ENCODE results near the gene ZFP36L1. TPM values are rescaled to one million over a fixed set of nuclear protein-coding genes. Genes with fewer than 3 reads are reported as not detected.
A peak's percentile ranks its signal among the peaks of the same experiment; 100 is the strongest.

The ZFP36L1 gene
- total RNA-seq, 1 experiment from 2014 or later, result 304 TPM

DNA sequence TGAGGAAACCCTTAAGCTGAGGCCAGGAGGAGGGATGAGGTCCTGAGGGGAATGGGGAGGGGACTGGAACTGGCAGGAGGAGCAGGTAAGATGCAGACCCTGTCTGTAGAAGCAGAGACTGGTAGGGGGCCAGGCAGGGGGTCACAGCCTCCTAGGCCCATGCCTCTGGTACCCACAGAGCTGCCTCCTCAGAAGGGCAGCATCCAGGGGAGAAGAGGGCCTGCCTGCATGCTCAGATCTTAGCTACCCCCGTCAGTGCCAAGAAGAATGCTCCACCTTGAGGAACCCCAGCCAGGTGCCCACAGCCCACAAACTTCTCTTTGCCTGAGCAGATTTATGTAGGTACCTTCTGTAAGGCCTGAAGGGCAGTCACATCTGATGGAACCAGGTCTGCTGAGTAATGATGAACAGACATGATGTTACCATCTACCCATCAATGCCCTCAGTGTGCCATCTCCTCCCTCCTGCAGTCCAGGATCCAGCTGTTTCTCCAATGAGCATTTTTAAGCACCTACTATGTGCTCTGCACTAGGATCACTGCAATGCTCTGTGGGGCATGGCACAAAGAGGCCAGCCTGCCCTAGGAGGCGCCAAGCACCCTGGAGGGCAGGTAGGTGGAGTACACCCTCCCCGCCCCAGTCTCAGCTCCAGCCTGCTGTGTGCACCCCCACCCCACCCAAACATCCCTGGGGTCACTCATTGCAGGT lies 24.8 kb upstream of the ZFP36L1 start:
- H3K27ac ChIP-seq (ENCODE audit: low read depth, low read length), result peak overlapping the region; percentile 99
- 0 out of 2 replicates have a peak overlapping the region, but pooled peaks have one; percentile 3 for H3K4me2 ChIP-seq (ENCODE audit: low read length)
- 0 out of 2 replicates have a peak, but pooled peaks have one; percentile 12 for TF ChIP-seq ZFX (IDR thresholded peaks at IDR 0.05)
- no peak for TF ChIP-seq SRF (IDR thresholded peaks at IDR 0.05; ENCODE audit: low read depth)
- TF ChIP-seq SIN3A (IDR thresholded peaks at IDR 0.05; ENCODE audit: low read depth), result no peak
- no peak for TF ChIP-seq JUND (IDR thresholded peaks at IDR 0.05)
- no peaks in the 10 kb centered on the region for H4K20me1 ChIP-seq (ENCODE audit: insufficient read depth)
- H3K4me1 ChIP-seq (ENCODE audit: control insufficient read depth in 1 of 2, insufficient read depth in 2 of 2, low read length in 2 of 2), result peaks cover 77 to 78% of the 10 kb centered on the region in 2 experiments
- H3K27me3 ChIP-seq (ENCODE audit: insufficient read depth, low read length), result no peaks in the 10 kb centered on the region
- no peak overlapping the region for H2AFZ ChIP-seq (ENCODE audit: low read depth, low read length, poor library complexity, severe bottlenecking)
- DNase-seq (ENCODE audit: low read depth, low spot score) (no peak), ATAC-seq (no peak)
- ChIA-PET CTCF (interaction anchor here (0.9 to 4.4 kb wide), 4 partner anchors 33 to 884 kb away, joined by 3 to 48 read pairs (median 10); no protein-coding TSS in a partner anchor), POLR2A (interaction anchor here (0.9 to 12.3 kb wide), 5 partner anchors 27 to 569 kb away, joined by 3 to 120 read pairs (median 17); partner anchors contain the start of gene ZFP36L1), RAD21 (ENCODE audit: low non-redundant PET in 1 of 2, low total read pairs in 2 of 2, uncharacterized antibody in 2 of 2, unreplicated experiment in 2 of 2) (interaction anchor here (0.5 to 2.2 kb wide), 3 partner anchors 39 to 569 kb away, joined by 3 to 9 read pairs (median 4); no protein-coding TSS in a partner anchor)
- intact Hi-C loops (cut with micrococcal nuclease), result loop anchor here (2.0 to 10.0 kb wide), 4 partner anchors 733 to 980 kb away; no protein-coding TSS in a partner anchor
- H3K9me3 ChIP-seq (ENCODE audit: control insufficient read depth in 1 of 2, insufficient read depth in 1 of 2, low read depth in 1 of 2, low read length in 2 of 2), result no peaks in the 10 kb centered on the region
- H3K9ac ChIP-seq (ENCODE audit: low read length), result no peak overlapping the region
- no peaks in the 10 kb centered on the region for H3K79me2 ChIP-seq (ENCODE audit: insufficient read depth, low read length)
- no TSS peak for BruUV-seq (replicated peaks)
- H3K36me3 ChIP-seq (ENCODE audit: control insufficient read depth in 1 of 2, insufficient read depth in 2 of 2, low read length in 2 of 2), result no peaks in the 10 kb centered on the region
- H3K4me3 ChIP-seq (replicated peaks in 1 of 2; ENCODE audit: low read depth in 1 of 2, low read length in 2 of 2), result no peak overlapping the region
- H3K9me2 ChIP-seq (ENCODE audit: insufficient read depth), result no peaks in the 10 kb centered on the region

GRCh38 chr14:68816943-68817430 lies 24.1 kb upstream of the ZFP36L1 start:
- Histone ChIP-seq H3K79me2 (ENCODE audit: insufficient read depth, low read length) (no peaks in the 10 kb centered on the region), H3K9me3 (ENCODE audit: control insufficient read depth in 1 of 2, insufficient read depth in 1 of 2, low read depth in 1 of 2, low read length in 2 of 2) (no peaks in the 10 kb centered on the region), H3K4me1 (ENCODE audit: control insufficient read depth in 1 of 2, insufficient read depth in 2 of 2, low read length in 2 of 2) (peaks cover 78 to 80% of the 10 kb centered on the region in 2 experiments), H3K4me2 (ENCODE audit: low read length) (peak overlapping the region; percentile 83), H4K20me1 (ENCODE audit: insufficient read depth) (no peaks in the 10 kb centered on the region), H3K4me3 (replicated peaks in 1 of 2; ENCODE audit: low read depth in 1 of 2, low read length in 2 of 2) (peak overlapping the region in 1 of 2 experiments; percentile 57; a peak in 2 of 4 replicates), H3K27me3 (ENCODE audit: insufficient read depth, low read length) (no peaks in the 10 kb centered on the region), H2AFZ (ENCODE audit: low read depth, low read length, poor library complexity, severe bottlenecking) (no peak overlapping the region), H3K9me2 (ENCODE audit: insufficient read depth) (no peaks in the 10 kb centered on the region), H3K36me3 (ENCODE audit: control insufficient read depth in 1 of 2, insufficient read depth in 2 of 2, low read length in 2 of 2) (no peaks in the 10 kb centered on the region), H3K9ac (ENCODE audit: low read length) (peak overlapping the region; percentile 79), H3K27ac (ENCODE audit: low read depth, low read length) (peak overlapping the region; percentile 99)
- ChIA-PET CTCF (interaction anchor here (0.9 to 4.4 kb wide), 7 partner anchors 10 to 883 kb away, joined by 3 to 48 read pairs (median 8); no protein-coding TSS in a partner anchor), POLR2A (interaction anchor here (0.9 to 12.3 kb wide), 6 partner anchors 8 to 575 kb away, joined by 3 to 120 read pairs (median 4); partner anchors contain the start of gene ZFP36L1), RAD21 (ENCODE audit: low non-redundant PET in 1 of 2, low total read pairs in 2 of 2, uncharacterized antibody in 2 of 2, unreplicated experiment in 2 of 2) (interaction anchor here (0.6 to 2.2 kb wide), 3 partner anchors 24 to 569 kb away, joined by 4 to 12 read pairs (median 9); partner anchors contain the start of gene ZFP36L1 (in 1 of the 2))
- intact Hi-C loops (cut with micrococcal nuclease), result loop anchor here (1.0 to 10.0 kb wide), 6 partner anchors 569 to 980 kb away; no protein-coding TSS in a partner anchor
- ATAC-seq (no peak), DNase-seq (ENCODE audit: low read depth, low spot score) (no peak)
- no TSS peak for BruUV-seq (replicated peaks)
- no peak for TF ChIP-seq POLR2AphosphoS5 (IDR thresholded peaks at IDR 0.05; ENCODE audit: low read depth, low read length)
- TF ChIP-seq, protein P1, sequence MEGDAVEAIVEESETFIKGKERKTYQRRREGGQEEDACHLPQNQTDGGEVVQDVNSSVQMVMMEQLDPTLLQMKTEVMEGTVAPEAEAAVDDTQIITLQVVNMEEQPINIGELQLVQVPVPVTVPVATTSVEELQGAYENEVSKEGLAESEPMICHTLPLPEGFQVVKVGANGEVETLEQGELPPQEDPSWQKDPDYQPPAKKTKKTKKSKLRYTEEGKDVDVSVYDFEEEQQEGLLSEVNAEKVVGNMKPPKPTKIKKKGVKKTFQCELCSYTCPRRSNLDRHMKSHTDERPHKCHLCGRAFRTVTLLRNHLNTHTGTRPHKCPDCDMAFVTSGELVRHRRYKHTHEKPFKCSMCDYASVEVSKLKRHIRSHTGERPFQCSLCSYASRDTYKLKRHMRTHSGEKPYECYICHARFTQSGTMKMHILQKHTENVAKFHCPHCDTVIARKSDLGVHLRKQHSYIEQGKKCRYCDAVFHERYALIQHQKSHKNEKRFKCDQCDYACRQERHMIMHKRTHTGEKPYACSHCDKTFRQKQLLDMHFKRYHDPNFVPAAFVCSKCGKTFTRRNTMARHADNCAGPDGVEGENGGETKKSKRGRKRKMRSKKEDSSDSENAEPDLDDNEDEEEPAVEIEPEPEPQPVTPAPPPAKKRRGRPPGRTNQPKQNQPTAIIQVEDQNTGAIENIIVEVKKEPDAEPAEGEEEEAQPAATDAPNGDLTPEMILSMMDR (IDR thresholded peaks at IDR 0.05 in 2 of 3, conservative IDR thresholded peaks at IDR 0.05 in 1 of 3; ENCODE audit: borderline replicate concordance in 1 of 3, insufficient read depth in 1 of 3, low read depth in 2 of 3, low read length in 2 of 3), result no peak
- no peak for TF ChIP-seq ZNF274 (IDR thresholded peaks at IDR 0.05; ENCODE audit: low read depth, low read length)
- TF ChIP-seq CEBPB (IDR thresholded peaks at IDR 0.05; ENCODE audit: low read depth), result no peak
- no peak for TF ChIP-seq SP1 (IDR thresholded peaks at IDR 0.05; ENCODE audit: low read depth)
- TF ChIP-seq ATF3 (IDR thresholded peaks at IDR 0.05), result no peak
- TF ChIP-seq JUND (IDR thresholded peaks at IDR 0.05), result no peak
- TF ChIP-seq EZH2 (IDR thresholded peaks at IDR 0.05), result no peak
- no peak for TF ChIP-seq REST (IDR thresholded peaks at IDR 0.05; ENCODE audit: low read depth)
- TF ChIP-seq POLR2A (IDR thresholded peaks at IDR 0.05; ENCODE audit: borderline replicate concordance, extremely low read depth, insufficient read depth, insufficient read length), result no peak
